ENCODE results near the gene RNASE3. TPM values are rescaled to one million over a fixed set of nuclear protein-coding genes. Genes with fewer than 3 reads are reported as not detected.

Gene RNASE3
- not detected in 2 replicates for total RNA-seq

DNA sequence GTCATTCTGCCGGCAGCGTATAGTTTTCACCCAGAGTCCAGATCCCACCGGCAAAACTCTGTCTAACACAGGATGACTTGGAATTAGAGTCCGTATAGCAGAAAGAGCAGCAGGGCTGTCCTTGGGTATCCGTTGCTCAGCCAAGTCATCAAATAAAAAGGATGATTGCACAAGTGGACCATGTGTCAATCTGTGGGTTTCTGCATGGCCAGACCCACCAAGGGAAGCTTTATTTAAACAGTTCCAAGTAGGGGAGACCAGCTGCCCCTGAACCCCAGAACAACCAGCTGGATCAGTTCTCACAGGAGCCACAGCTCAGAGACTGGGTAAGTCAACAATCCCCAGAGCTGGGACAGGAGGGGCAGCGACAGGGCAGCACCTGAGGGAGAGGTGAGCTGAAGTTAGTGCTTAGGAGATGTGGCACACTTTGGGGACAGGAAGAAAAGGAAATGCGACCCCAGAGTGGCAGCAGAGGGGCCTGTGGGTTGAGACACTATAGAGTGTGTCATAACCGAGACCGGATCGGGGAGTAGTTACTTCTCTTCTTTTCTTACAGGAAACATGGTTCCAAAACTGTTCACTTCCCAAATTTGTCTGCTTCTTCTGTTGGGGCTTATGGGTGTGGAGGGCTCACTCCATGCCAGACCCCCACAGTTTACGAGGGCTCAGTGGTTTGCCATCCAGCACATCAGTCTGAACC lies at the start of gene RNASE3:
RNASE3 (plus strand) TSS at position 260 of the 700 bp plus-strand sequence; CDS start at position 562, 302 bp downstream.

Other genes starting within 250 kb of the RNASE3 start
- gene OR6S1, start 249.7 kb upstream of the RNASE3 start, total RNA-seq = not detected in 2 replicates
- gene RNASE4, start 206.8 kb upstream of the RNASE3 start, total RNA-seq = 4.7 and 25.4 TPM in 2 replicates
- gene ANG, start 202.6 kb upstream of the RNASE3 start, total RNA-seq = 3.7 and 7.0 TPM in 2 replicates
- gene EDDM3A, start 145.5 kb upstream of the RNASE3 start, total RNA-seq = not detected in 2 replicates
- gene EDDM3B, start 123.0 kb upstream of the RNASE3 start, total RNA-seq = not detected in 2 replicates
- gene RNASE6, start 110.1 kb upstream of the RNASE3 start, total RNA-seq = not detected in 2 replicates
- gene RNASE1, start 88.5 kb upstream of the RNASE3 start, total RNA-seq = not detected in 2 replicates
- gene RNASE2, start 64.1 kb downstream of the RNASE3 start, total RNA-seq = not detected in 2 replicates
- 35.6 and 45.4 TPM in 2 replicates for gene METTL17, start 98.6 kb downstream of the RNASE3 start, total RNA-seq
- gene SLC39A2, start 107.9 kb downstream of the RNASE3 start, total RNA-seq = not detected in 2 replicates
- gene NDRG2, start 133.7 kb downstream of the RNASE3 start, total RNA-seq = 1.1 TPM in 1 of 2 replicates, not detected in the other
- gene TPPP2, start 138.8 kb downstream of the RNASE3 start, total RNA-seq = not detected in 2 replicates
- not detected in 2 replicates for gene RNASE13, start 143.4 kb downstream of the RNASE3 start, total RNA-seq
- not detected in 2 replicates for gene RNASE7, start 151.0 kb downstream of the RNASE3 start, total RNA-seq
- gene RNASE8, start 166.4 kb downstream of the RNASE3 start, total RNA-seq = not detected in 2 replicates
- 27.9 and 46.5 TPM in 2 replicates for gene ARHGEF40, start 178.9 kb downstream of the RNASE3 start, total RNA-seq
- gene ZNF219, start 207.3 kb downstream of the RNASE3 start, total RNA-seq = 10.8 and 12.9 TPM in 2 replicates
- under 0.01 TPM in 1 of 2 replicates, not detected in the other for gene TMEM253, start 209.7 kb downstream of the RNASE3 start, total RNA-seq

Data from subcutaneous preadipocyte (primary cell).